Stomach (tissue), 9 donors: Measurements from ENCODE around the gene S100A2. TPM values are rescaled to one million over a fixed set of nuclear protein-coding genes. Genes with fewer than 3 reads are reported as not detected.

Source experiments
- DNase-seq, 2 donors: peaks; one replicate each; pipeline versions ENCODE4 v3.0.0 to v3.0.0-alpha.2; 2013 to 2019
- H3K27ac ChIP-seq, 5 donors: fragments of 200-600 bp in 4 of 5; sonication (generic) in 4 of 5; one replicate each; pipeline ENCODE4 v1.5.1; 2013 to 2019; ENCODE audit warnings: mild to moderate bottlenecking in 1 of 5, moderate library complexity in 1 of 5
- H3K27me3 ChIP-seq, 3 donors: fragments of 200-600 bp; sonication (generic); one replicate each; pipeline ENCODE4 v1.5.1; 2017 to 2019; ENCODE audit warnings: mixed run types in 1 of 3
- H3K36me3 ChIP-seq, 4 donors: fragments of 200-600 bp; sonication (generic); 1 replicate in 3 of 4; 2 replicates in 1 of 4; pipeline ENCODE4 v1.5.1; 2016 to 2019
- H3K4me1 ChIP-seq, 4 donors: fragments of 200-600 bp; sonication (generic); one replicate each; pipeline ENCODE4 v1.5.1; 2016 to 2019
- H3K4me3 ChIP-seq, 4 donors: fragments of 200-600 bp; sonication (generic) in 3 of 4; one replicate each; pipeline ENCODE4 v1.5.1; 2016 to 2019; ENCODE audit warnings: mild to moderate bottlenecking in 1 of 4
- H3K9me3 ChIP-seq, 4 donors: fragments of 200-600 bp; sonication (generic); one replicate each; pipeline ENCODE4 v1.5.1; 2016 to 2019
- EP300 ChIP-seq: sonication (generic); formaldehyde crosslinking; IDR thresholded peaks from one replicate; pipeline ENCODE4 v1.6.1; 2017; ENCODE audit warnings: antibody characterized with exemption
- POLR2A ChIP-seq, 4 donors: fragments of 450-650 bp; IDR thresholded peaks; one replicate each; pipeline ENCODE4 v1.6.1; 2016; ENCODE audit warnings: antibody characterized with exemption in 4 of 4, control low read depth in 2 of 4, mild to moderate bottlenecking in 1 of 4, moderate library complexity in 1 of 4
- POLR2AphosphoS5 ChIP-seq, 3 donors: sonication (generic); formaldehyde crosslinking; IDR thresholded peaks; one replicate each; pipeline ENCODE4 v1.6.1; 2016; ENCODE audit warnings: antibody characterized with exemption in 3 of 3
- WGBS, 5 donors: extraction: QIAGEN DNeasy Blood & Tissue Kit in 3 of 5; methylation state at CpG; one replicate each; pipeline versions ENCODE4 v1.1.5 to v1.1.7; 2013 to 2018; 5-methylcytosine and 5-hydroxymethylcytosine counted together
- intact Hi-C: fragments of 100-400 bp; cut with DNase I; formaldehyde crosslinking; loops from one replicate; pipeline ENCODE4 v1.15.1; 2023; ENCODE audit warnings: low total_unique reads
- polyA plus RNA-seq, 3 donors: library from polyadenylated mRNA; stranded (reverse); fragments of 200-250 nt; gene quantifications; one replicate each; pipeline ENCODE4 v1.2.3, GENCODE V29; 2013
- total RNA-seq, 5 donors: library from RNA; depleted of rRNA; stranded (reverse); fragments of >200 nt; gene quantifications; one replicate each; pipeline versions ENCODE4 v1.1.0 to v1.2.3, GENCODE V29; 2014 to 2016
- TF ChIP-seq, protein P1 (sequence below), 7 experiments: fragments of 450-650 bp in 4 of 7; fragments of 200-600 bp in 3 of 7; sonication (generic) in 3 of 7; IDR thresholded peaks; one replicate each; pipeline ENCODE4 v1.5.1; 2016 to 2019; ENCODE audit warnings: antibody characterized with exemption in 7 of 7, control low read depth in 2 of 7, mild to moderate bottlenecking in 1 of 7
- donor health status: healthy with polysubstance abuse.
- donor health status: Bipolar disorder and iron deficiency.
- donor health status: healthy.

Gene S100A2
- total and polyA plus RNA-seq, 8 donors = 2.2 to 1,809 (median 8.3) TPM; not detected in 3

GRCh38 chr1:153556348-153556747 is 9.3 kb downstream of the S100A2 start:
- H3K27me3 ChIP-seq = no peaks in the 10 kb centered on the region
- intact Hi-C loops = no loop called here
- no peak for DNase-seq
- H3K9me3 ChIP-seq = no peaks in the 10 kb centered on the region
- TF ChIP-seq, protein P1, sequence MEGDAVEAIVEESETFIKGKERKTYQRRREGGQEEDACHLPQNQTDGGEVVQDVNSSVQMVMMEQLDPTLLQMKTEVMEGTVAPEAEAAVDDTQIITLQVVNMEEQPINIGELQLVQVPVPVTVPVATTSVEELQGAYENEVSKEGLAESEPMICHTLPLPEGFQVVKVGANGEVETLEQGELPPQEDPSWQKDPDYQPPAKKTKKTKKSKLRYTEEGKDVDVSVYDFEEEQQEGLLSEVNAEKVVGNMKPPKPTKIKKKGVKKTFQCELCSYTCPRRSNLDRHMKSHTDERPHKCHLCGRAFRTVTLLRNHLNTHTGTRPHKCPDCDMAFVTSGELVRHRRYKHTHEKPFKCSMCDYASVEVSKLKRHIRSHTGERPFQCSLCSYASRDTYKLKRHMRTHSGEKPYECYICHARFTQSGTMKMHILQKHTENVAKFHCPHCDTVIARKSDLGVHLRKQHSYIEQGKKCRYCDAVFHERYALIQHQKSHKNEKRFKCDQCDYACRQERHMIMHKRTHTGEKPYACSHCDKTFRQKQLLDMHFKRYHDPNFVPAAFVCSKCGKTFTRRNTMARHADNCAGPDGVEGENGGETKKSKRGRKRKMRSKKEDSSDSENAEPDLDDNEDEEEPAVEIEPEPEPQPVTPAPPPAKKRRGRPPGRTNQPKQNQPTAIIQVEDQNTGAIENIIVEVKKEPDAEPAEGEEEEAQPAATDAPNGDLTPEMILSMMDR (IDR thresholded peaks at IDR 0.05) = no peak
- TF ChIP-seq POLR2A (IDR thresholded peaks at IDR 0.05) = no peak
- no peak for TF ChIP-seq EP300
- TF ChIP-seq POLR2AphosphoS5 (IDR thresholded peaks at IDR 0.05) = no peak
- WGBS, 5 donors = 89 to 100% (median 94%) methylated on average over 1 of the region's 1 CpG
- H3K4me1 ChIP-seq = peaks cover 0 to 19% (median 11%) of the 10 kb centered on the region in 4 donors
- H3K4me3 ChIP-seq = no peak overlapping the region
- H3K36me3 ChIP-seq = no peaks in the 10 kb centered on the region
- no peak overlapping the region for H3K27ac ChIP-seq

DNA sequence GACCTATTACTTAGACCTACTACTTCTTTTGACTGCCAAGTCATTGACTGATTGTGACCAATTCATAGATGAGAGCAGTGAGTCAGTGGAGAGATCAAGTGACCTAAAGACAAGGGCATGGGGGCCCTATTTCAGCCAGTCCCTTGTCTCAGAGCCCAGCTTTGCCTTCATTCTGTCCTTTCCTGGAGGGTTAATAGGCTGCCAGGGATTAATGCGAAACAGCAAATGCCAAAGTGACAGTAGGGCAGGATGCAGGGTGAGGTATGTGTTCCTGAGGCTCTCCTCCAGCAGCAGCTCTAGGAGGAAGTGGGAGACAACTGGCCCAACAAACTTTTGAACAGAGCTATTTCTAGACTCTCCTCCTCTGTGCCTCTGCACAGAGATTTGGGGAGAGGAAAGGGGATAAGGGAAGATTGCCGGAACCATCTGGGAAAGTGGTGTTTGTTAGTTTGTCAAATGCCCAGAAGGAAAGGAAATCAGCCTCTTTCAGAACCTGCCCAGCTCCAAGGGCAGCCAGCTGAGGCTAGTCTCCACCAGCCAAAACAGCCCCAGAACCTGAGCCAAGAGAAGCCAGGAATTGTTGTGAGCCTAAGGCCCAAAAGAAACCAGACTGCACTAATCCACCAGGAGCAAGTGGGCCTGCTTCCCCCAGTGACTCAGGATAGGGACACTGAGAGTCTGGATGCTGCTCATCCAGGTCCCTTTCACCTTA is 11.7 kb downstream of the S100A2 start:
- 65 to 93% (median 72%) methylated on average over 2 of the region's 2 CpGs for WGBS, 5 donors
- no peaks in the 10 kb centered on the region for H3K9me3 ChIP-seq
- TF ChIP-seq POLR2A (IDR thresholded peaks at IDR 0.05) (no peak), POLR2AphosphoS5 (IDR thresholded peaks at IDR 0.05) (no peak)
- intact Hi-C loops = no loop called here
- H3K4me1 ChIP-seq = peaks cover 7 to 28% (median 21%) of the 10 kb centered on the region in 4 donors
- no peaks in the 10 kb centered on the region for H3K36me3 ChIP-seq
- DNase-seq = no peak
- no peaks in the 10 kb centered on the region for H3K27me3 ChIP-seq
- H3K27ac ChIP-seq = peak overlapping the region in 4 of 5 donors; percentile 5 to 58 (median 46)
- no peak overlapping the region for H3K4me3 ChIP-seq

DNA sequence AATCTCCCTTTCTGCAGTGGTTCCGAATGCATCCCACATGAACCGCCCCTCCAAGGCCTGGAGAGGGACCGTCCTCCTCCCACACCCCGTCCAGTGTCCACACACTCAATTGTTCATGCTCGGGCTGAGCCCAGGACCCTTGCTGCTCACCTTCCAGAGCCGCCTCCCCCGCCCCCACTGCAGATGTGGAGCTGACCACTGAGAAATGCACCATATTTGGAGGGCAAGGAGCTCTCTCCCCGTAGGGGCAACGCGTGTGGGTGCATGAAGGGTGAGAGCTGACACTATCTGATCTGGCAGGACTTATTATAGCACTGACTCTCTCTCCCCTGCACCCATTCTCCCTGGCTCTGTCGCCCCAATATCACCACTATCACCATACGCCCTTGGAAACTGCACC is 12.5 kb downstream of the S100A2 start:
- DNase-seq = no peak
- no peak overlapping the region for H3K4me3 ChIP-seq
- TF ChIP-seq, protein P1 (IDR thresholded peaks at IDR 0.05) = no peak
- TF ChIP-seq EP300 (no peak), POLR2AphosphoS5 (IDR thresholded peaks at IDR 0.05) (no peak), POLR2A (IDR thresholded peaks at IDR 0.05) (no peak)
- no peaks in the 10 kb centered on the region for H3K9me3 ChIP-seq
- H3K27ac ChIP-seq = peak overlapping the region in 4 of 5 donors; percentile 5 to 58 (median 46)
- H3K4me1 ChIP-seq = peaks cover 15 to 37% (median 29%) of the 10 kb centered on the region in 4 donors
- 91 to 96% (median 93%) methylated on average over 11 to 12 of the region's 12 CpGs for WGBS, 5 donors
- intact Hi-C loops = no loop called here
- no peaks in the 10 kb centered on the region for H3K27me3 ChIP-seq
- no peaks in the 10 kb centered on the region for H3K36me3 ChIP-seq

- Histone ChIP-seq H3K27ac (no peak overlapping the region), H3K4me3 (no peak overlapping the region), H3K9me3 (no peaks in the 10 kb centered on the region), H3K36me3 (no peaks in the 10 kb centered on the region), H3K4me1 (peaks cover 20 to 45% (median 35%) of the 10 kb centered on the region in 4 donors), H3K27me3 (no peaks in the 10 kb centered on the region)
- intact Hi-C loops = no loop called here
- WGBS, 5 donors = 83 to 92% (median 90%) methylated on average over 8 of the region's 8 CpGs
- DNase-seq = no peak
- no peak for TF ChIP-seq POLR2A (IDR thresholded peaks at IDR 0.05)
- no peak for TF ChIP-seq POLR2AphosphoS5 (IDR thresholded peaks at IDR 0.05)
- TF ChIP-seq EP300 = no peak
- TF ChIP-seq, protein P1 (IDR thresholded peaks at IDR 0.05) = no peak
Observed at GRCh38 chr1:153552335-153552734, 13.3 kb downstream of the S100A2 start.
